ENCODE results near the gene CHI3L1. TPM values are rescaled to one million over a fixed set of nuclear protein-coding genes. Genes with fewer than 3 reads are reported as not detected.

CHI3L1 gene
- total RNA-seq, 3 donors from 2014 or later, result 14.2 to 638 (median 426) TPM

GRCh38 chr1:203146042-203146369, 40.5 kb downstream of the CHI3L1 start:
- no peak for TF ChIP-seq POLR2A (IDR thresholded peaks at IDR 0.05)
- no peak for TF ChIP-seq POLR2AphosphoS5 (IDR thresholded peaks at IDR 0.05)
- TF ChIP-seq CTCF (IDR thresholded peaks at IDR 0.05), result no peak
- H3K27me3 ChIP-seq, result no peaks in the 10 kb centered on the region
- peak overlapping the region; percentile 65 to 86 for H3K27ac ChIP-seq
- H3K36me3 ChIP-seq, result no peaks in the 10 kb centered on the region
- no peaks in the 10 kb centered on the region for H3K9me3 ChIP-seq
- no peak for DNase-seq (ENCODE audit: low spot score in 2 of 2)
- peaks cover 0 to 5% of the 10 kb centered on the region in 2 donors for H3K4me1 ChIP-seq
- H3K4me3 ChIP-seq, result no peak overlapping the region
- intact Hi-C loops (cut with DNase I; ENCODE audit: low total_unique reads), result no loop called here

GRCh38 chr1:203145321-203146041, 41.0 kb downstream of the CHI3L1 start:
- Histone ChIP-seq H3K9me3 (no peaks in the 10 kb centered on the region), H3K4me1 (peaks cover 0 to 5% of the 10 kb centered on the region in 2 donors), H3K36me3 (no peaks in the 10 kb centered on the region), H3K4me3 (no peak overlapping the region), H3K27ac (peak overlapping the region; percentile 65 to 86), H3K27me3 (no peaks in the 10 kb centered on the region)
- TF ChIP-seq POLR2A (IDR thresholded peaks at IDR 0.05) (no peak), CTCF (IDR thresholded peaks at IDR 0.05) (no peak), POLR2AphosphoS5 (IDR thresholded peaks at IDR 0.05) (no peak)
- DNase-seq (ENCODE audit: low spot score in 2 of 2), result no peak
- intact Hi-C loops (cut with DNase I; ENCODE audit: low total_unique reads), result no loop called here

DNA sequence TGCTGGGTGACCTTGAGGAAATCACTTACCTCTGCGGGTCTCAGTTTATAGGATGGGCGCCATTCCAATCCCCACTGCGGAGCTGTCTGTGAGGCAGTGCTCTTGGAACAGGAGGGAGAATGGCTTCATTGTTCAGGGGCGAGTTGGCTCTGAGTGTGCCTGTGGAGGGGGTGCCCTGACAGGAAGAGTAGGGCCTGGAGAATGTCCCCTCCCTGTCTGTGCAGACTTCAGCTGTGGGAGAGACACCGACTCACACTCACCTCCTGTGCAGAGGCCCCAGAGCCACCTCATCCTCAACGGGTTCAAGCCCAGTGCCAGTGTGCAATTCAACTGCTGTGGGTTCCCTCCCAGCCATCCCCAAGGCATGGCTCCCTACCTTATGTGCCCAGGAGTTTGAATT, 41.8 kb downstream of the CHI3L1 start:
- peak in 1 of 2 donors; percentile 54 for DNase-seq (ENCODE audit: low spot score in 2 of 2)
- Histone ChIP-seq H3K4me3 (no peak overlapping the region), H3K27ac (peak overlapping the region in 1 of 2 donors; percentile 86), H3K9me3 (no peaks in the 10 kb centered on the region), H3K27me3 (no peaks in the 10 kb centered on the region), H3K36me3 (no peaks in the 10 kb centered on the region), H3K4me1 (peaks cover 0 to 5% of the 10 kb centered on the region in 2 donors)
- TF ChIP-seq POLR2A (IDR thresholded peaks at IDR 0.05) (no peak), POLR2AphosphoS5 (IDR thresholded peaks at IDR 0.05) (no peak), CTCF (IDR thresholded peaks at IDR 0.05) (no peak)
- intact Hi-C loops (cut with DNase I; ENCODE audit: low total_unique reads), result no loop called here

DNA sequence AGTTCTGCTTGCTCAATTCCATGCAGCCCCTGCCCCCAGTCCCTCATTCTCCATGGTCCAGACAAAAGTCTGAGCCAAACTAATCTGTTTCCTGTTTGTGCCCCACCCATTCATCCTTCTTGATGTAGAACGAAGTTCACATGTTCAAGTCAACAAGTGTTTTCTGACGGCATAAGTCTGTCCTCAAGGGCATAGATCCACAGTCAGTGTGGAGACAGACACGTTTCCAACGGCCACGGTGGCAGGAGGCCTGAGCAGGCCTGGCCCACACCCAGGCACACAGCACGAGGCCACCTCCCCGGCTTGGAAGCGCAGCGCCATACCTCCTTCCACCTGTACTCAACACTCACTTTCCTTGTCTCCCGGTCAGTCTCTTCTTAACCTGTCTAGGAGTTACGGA, 42.9 kb downstream of the CHI3L1 start:
- intact Hi-C loops (cut with DNase I; ENCODE audit: low total_unique reads), result no loop called here
- Histone ChIP-seq H3K27ac (peak overlapping the region in 1 of 2 donors; percentile 67), H3K9me3 (no peaks in the 10 kb centered on the region), H3K36me3 (no peaks in the 10 kb centered on the region), H3K4me3 (no peak overlapping the region), H3K27me3 (no peaks in the 10 kb centered on the region), H3K4me1 (peaks cover 0 to 5% of the 10 kb centered on the region in 2 donors)
- DNase-seq (ENCODE audit: low spot score in 2 of 2), result no peak
- TF ChIP-seq CTCF (IDR thresholded peaks at IDR 0.05), result no peak
- TF ChIP-seq POLR2A (IDR thresholded peaks at IDR 0.05), result no peak
- no peak for TF ChIP-seq POLR2AphosphoS5 (IDR thresholded peaks at IDR 0.05)

GRCh38 chr1:203142684-203143408, 43.7 kb downstream of the CHI3L1 start:
- Histone ChIP-seq H3K4me3 (no peak overlapping the region), H3K27ac (peak overlapping the region; percentile 40 to 67), H3K9me3 (no peaks in the 10 kb centered on the region), H3K4me1 (peaks cover 0 to 5% of the 10 kb centered on the region in 2 donors), H3K36me3 (no peaks in the 10 kb centered on the region), H3K27me3 (no peaks in the 10 kb centered on the region)
- DNase-seq (ENCODE audit: low spot score in 2 of 2), result no peak
- TF ChIP-seq POLR2AphosphoS5 (IDR thresholded peaks at IDR 0.05), result no peak
- TF ChIP-seq POLR2A (IDR thresholded peaks at IDR 0.05), result no peak
- TF ChIP-seq CTCF (IDR thresholded peaks at IDR 0.05), result no peak
- intact Hi-C loops (cut with DNase I; ENCODE audit: low total_unique reads), result no loop called here
